ENCODE measurements around the gene PLEKHA6.

The PLEKHA6 gene

DNA sequence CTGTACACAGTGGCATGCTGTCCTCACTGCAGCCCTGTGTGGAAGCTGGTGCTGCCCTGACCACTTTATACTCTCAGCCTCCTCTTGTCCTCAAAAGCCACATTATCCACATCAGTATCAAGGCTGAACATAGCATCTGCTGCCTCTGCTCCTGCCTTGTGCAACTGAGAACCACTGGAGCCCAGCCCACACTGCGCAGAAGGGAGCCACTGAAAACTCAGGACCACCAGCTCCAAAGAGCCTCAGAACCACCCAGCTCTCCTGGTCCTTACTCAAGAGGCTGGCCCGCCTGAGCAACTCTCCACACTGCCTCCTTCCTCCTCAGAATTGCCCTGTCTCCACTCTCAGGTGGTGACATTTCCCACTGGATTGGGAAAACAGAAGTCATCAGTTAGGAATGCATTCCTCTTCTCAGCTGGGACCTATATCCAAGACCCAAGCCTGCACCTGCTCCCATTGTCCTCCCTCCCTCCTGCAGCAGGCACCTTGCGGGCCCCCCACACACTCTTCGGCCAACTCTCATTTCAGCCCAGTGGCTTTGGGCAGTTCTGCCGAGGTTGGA lies 156.4 kb downstream of the PLEKHA6 start:
- DNase-seq, result no peak

DNA sequence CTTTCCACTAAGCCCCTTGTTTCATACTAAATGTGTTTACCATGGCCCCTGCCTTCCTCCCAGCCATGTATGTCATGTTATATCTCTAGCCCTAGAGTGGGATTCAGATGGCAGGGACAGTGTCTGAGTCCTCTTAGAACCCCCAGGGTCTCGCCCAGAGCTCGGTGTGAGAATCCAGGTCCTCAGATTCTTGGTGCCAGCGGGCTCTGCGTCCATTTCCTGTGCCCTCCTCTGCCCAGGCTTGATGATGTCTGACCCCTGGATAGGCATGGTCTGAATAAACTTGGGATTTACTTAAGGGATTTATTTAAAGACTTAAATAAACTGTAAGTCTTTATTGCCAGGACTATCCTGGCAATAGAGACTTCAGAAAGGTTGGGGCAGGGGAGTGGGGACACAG lies 157.2 kb downstream of the PLEKHA6 start:
- DNase-seq, result no peak

DNA sequence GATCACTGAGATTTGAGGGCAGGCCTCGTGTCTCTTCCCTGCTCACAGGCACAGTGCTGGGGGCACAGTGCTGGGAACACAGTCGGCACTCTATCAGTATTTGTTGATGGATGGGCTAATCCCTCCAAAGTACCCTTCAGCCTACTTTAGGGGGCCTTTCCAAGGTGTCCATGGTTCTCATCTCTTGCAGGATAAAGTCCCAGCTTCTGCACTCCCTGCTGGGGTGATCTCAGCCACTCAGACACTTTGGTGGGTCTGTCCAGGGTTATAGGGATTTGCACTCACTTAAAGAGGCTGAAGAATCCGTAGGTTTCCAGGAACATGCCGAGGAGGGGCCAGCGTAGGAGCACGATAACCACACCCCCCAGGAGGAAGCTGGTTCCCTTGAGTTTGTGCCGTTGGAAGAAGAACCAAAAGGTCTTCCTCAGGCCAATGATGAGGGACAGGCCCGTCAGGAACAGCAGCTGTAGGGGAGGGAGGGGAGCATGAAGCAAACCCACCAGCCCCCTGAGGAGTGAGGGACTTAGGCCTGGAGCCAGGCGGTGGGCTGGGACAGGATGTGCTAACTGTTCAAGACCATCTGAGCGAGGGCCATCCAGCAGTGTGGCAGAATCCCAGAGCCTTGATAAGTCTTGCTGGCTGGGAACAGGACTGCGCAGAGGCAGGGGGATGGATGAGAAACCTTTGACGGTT lies 158.2 kb downstream of the PLEKHA6 start:
- DNase-seq, result no peak

DNA sequence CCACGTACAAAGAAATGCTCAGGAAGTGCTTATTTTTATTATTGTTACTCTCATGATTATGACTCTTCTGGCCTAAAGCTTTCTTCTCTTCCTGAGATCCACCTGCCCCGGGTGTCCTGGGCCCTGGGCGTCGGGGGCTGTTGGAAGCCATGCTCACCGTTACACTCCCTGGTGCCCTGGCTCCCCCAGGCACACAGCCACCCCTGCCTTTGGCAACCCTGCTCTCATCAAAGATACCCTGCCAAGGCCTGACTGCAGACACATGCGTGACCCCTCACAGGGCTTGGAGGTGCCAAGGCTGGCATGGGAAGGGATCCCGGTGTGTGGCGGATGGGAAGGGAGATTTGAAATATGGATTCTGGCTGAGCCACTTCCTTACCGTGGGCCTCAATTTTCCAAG lies 160.2 kb downstream of the PLEKHA6 start:
- no peak for DNase-seq

DNA sequence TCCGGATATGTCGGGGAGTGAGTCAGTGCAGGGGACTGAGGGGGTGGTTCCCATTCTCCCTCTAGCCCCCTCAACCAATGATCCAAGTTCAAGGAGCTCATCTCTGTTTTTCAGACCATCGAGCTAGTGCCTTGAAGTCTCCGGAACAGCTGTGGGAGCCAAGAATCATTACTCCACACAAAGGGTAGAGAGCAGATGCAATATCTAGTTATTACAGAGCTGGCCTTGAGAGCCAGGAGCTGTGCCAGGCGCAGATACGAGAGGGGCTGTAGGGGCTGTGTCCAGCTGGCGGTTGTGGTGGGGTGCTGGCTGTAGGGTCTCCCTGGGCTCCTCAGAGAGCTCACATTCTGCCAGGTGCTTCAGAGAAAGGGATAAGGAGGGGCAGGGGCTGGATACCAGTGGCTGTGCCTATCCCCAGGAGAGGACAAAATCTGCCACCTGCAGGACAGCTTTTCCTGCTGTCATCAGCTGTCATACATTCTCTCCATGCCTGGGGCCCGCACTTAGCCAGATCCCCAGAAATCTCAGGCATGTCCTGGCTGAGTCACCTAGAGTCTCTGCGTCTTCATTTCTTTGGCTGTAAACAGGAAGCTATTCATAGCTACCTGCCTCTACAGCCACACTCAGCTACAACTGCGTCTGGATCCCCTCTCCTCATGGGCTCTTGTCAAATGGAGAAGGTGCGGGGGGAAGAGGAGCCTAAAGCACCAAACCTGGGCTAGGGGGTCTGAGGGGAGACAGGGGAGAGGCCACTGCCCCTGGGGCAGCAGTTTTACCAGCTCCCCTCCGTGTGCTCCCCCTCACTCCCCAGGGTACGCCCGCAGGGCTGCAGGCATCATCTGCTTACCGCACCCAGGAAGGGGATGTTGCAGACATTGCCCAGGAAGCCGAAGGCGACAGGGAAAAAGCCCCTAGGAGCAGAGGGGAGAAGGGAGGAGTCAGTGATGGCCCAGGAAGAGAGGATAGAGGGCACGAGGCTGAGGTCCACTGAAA lies 161.1 kb downstream of the PLEKHA6 start:
- DNase-seq, result no peak

DNA sequence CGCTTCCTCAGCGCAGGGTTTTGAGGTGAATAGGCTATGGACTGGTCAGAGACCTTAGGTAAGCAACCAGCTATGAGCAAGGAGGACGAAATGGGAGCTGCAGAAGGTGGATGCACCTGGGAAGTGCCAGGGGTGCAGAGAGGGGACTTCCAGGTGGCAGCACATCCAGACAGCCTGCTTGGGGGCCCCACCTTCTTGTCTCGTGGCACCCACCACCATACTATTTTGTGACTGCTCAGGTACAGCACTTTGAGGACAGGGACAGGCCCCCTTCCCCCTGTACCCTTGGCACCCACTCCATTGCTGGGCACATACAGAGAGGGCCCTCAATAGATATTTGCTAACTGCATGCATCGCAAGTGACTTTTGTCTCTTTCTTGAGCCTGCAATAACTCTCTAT lies 162.7 kb downstream of the PLEKHA6 start:
- DNase-seq, result no peak

DNA sequence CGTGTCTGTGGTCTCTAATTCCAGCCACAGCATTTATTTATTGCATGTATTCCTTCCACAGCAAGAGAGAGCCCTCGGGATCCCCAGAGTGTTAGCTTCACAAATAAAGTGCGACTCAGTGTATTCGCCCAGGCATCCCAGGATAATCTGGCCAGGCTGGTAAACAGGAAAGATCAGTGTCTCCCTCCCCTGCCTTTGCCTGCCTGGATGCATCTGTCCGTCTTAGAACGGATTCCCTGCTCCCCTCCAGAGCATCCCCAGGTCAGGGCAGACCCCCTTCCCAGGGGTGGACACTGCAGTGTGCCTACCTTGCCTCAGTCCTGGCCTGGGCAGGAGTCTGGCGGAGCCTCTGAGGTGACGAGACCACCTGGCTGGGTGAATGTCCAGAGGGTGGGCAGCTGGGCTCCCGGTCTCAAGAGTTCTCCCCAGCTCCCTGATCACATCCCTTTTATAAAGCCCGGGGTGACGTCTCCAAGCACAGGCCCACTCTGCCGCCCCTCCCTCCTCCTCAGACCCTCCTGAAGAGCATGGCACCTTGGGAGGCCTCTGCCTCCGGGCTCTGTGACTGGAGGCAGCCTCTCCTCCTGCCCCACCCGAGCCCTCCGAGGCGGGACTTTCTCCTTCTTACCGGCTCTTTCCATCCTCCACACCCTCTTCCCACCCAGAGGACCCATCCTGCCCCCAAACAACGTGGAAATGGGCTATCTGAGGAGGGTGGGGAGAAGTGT lies 163.5 kb downstream of the PLEKHA6 start, which contains the start of gene KISS1:
TSS of gene KISS1 (minus strand) at position 424 of the 728 bp plus-strand sequence. CDS start 3,615 bp downstream, outside the sequence.
- DNase-seq, result no peak

DNA sequence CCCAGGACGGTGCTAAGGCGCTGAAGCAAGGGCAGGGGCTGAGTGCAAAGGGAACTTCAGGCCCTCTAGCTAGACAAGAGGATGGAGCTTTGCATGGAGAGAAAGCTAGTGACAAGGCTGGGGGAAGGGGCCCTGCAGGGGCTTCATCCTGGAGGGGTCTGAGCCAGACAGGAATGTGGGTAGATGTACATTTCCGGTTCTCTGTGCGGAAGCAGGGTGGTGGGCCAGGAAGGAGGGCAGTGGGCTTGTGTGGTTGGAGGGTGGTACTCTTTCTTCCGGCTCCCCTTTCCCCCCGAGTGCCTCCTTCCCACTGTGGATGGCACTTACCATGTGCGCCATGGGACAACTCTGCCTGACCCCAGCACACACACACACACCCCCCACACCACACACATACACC lies 165.0 kb downstream of the PLEKHA6 start:
- DNase-seq, result no peak

DNA sequence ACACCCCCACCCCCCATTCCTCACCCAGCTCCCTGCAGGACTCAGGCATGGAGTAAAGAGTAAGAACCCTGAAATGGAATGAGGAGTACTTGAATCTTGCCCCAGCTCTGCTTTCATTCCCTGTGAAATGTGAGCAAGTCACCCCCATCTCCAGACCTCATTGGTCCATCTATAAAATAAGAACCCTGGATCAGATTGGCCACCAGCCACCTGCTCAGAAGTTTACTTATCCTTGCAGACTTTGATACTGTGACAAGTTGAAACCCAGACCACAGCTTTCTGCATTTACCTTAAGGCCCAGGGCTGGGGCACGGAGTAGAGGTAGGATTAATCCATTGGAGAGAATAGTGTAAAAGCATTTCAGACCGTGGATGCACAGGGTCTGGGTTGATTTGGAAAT lies 165.6 kb downstream of the PLEKHA6 start:
- no peak for DNase-seq

DNA sequence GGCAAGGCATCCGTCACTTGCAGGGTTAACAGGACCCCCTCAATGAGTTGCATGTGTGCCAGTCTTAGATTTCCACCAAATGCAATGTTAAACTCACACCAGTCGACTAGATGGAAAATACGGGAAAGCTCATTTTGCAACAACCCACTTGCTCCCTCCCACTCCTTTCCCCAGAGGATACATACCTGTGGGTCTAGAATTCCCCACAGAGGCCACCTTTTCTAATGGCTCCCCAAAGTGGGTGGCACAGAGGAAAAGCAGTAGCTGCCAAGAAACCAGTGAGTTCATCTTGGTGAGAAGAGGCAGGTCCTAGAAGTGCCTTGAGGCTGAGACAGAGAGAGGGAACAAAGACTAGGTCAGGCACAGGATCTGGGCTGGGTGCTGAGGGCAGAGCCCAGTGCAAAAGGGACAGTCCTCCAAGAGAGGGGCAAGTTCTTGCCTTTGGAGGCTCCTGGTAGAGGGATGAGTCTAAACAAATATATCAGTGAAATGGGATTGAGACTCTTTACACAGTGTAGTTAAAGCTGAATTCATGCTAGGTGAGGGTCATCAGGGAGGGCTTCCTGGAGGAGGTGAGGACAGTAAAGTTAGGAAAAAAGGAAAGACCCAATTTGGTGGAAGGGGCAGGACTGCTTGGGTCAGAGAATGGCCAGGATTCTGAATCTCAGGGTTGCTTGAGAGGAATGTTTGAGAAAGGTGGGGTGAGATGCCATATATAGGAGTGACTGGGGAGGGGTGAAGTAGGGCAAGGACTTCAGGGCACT lies 167.0 kb downstream of the PLEKHA6 start:
- no peak for DNase-seq

DNA sequence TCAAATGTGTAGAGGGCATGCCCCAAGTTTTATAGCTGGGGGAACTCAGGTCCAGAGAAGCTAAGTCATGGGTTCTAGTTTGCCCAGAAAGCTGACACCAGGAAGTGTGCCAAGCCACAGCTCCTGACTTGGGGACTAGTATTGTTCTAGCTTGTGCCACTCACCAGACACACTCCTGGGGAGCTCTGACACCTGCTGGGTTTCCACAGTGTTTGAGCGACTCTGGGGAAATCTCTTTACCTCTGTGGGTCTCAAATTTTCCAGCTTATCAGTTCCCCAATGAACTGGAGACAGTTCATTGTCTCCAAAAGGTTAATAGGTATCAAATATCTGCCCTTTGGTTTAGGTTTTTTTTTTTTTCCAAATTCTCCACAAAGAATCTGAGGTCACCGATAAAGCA lies 167.7 kb downstream of the PLEKHA6 start:
- DNase-seq, result no peak

DNA sequence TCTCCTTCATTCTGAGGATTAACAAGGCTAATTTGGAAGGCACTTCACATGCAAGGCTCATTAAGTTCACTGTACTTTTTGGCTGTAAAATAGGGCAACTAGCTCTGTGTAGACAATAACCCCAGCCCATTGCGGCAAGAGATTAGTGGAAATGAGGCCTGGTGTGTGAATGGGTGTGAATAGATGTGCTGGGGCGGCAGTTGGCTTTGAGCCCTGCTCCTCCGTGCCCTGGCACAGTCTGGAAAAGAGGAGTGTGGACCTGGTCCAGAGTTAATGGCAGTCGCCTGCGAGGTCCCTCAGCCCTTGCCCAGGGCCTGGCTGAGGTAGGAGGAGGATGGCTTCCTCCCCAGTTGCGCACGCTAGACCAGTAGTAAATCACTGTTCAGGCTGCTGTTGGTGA lies 168.3 kb downstream of the PLEKHA6 start:
- no peak for DNase-seq

DNA sequence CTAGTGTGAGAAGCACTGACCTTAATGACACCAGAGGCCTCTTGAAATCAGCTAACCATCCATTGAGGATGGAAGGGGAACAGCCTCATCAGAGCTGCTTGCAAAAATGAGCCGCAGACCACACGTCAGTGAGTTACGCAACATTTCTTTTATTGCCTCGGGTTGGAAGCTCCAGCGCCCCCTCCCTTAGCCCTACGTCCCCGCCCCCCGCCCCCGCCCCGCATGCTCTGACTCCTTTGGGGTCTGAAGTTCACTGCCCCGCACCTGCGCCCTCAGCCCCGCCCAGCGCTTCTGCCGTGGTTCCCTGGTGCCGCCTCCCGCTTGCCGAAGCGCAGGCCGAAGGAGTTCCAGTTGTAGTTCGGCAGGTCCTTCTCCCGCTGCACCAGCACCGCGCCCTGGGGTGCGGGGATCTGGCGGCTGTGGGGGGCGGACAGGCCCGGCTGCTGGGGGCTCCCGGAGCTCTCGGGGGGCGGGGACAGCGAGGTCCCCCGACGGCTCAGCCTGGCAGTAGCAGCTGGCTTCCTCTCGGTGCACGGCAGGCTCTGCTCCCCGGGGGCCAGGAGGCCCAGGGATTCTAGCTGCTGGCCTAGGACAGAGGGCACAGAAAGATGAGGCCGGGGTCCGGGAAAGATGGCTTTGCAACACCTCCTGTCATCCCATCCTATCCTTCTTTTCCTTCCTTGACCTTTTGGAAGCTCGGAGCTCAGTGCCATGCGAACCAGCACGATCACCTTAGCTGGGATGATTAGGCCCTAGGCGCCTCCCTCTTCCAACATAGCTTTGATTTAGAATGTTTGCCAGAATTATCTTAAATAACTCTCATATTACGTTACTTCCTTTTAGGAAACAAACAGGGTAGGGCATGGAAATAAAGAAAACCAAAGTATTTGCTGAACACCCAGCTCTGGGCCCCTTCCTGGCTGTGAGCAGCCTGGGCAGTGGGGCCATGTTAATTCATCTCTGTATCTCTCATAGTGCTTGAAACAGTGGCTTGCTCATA lies 169.2 kb downstream of the PLEKHA6 start:
- no peak for DNase-seq

DNA sequence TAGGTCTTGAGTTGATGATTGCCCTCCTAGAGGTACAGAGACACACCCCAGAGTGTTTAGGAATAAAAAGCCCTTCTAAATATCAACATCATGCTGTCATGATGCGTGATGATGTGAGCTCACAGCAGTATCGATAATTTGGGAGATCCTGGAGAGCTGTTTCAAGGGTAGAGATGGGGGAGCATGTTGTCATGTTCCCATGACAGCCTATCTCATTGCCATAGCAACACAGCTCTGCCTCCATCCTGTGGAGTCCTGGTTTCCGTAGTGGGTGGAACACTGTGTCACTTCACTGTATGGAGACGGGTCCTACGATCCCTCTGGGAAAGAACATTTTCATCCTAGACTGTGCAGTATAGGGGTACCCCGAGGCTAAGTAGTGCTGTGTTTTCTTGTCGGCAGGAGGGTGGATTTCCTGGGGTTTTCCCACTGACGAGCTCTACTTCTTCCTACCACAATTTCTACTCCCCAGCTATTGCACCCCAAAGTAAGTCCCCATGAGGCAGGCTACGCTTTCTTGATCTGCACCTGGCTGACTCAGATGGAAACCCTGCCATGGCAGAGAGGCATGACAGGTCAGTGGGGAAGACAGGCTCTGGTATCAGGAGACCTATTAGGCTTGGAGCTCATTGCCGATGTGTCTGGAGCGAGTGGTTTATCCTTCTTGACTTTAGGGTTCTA lies 170.6 kb downstream of the PLEKHA6 start:
- DNase-seq, result no peak

DNA sequence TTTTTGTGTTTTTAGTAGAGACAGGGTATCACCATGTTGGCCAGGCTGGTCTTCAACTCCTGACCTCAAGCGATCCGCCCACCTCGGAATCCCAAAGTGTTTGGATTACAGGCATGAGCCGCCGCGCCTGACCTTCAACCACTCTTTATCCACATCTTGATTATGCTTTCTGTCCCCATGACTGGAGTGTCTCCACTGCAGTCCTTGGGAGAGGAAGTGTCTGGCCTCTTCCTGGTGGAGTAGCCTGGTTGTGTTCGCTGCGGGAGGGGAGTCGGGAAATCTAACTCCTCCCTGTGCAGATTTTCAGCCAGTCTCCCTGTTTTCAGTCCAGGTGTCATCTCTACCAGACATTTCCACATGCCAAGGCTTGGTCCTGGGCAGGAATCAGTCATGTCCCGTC lies 173.1 kb downstream of the PLEKHA6 start:
- no peak for DNase-seq

DNA sequence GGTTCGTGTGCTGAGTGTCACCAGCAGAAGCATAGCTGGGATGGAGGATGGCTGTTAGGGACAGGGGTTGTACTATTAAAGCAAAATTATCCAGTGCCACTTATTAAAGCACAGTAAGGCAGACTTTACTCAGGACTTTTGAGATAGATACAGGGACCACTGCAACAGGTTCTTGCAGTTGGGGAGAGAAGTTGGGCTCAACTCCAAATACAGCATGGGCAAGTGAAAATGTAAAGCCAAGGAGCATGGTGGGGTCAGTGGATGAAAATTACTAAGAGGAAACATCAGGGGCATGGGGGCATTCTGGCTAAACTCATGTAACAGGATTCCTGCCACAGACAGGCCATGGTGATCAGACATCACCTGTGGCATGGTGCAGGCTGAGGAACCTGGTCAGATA lies 178.6 kb downstream of the PLEKHA6 start:
- no peak for DNase-seq

DNA sequence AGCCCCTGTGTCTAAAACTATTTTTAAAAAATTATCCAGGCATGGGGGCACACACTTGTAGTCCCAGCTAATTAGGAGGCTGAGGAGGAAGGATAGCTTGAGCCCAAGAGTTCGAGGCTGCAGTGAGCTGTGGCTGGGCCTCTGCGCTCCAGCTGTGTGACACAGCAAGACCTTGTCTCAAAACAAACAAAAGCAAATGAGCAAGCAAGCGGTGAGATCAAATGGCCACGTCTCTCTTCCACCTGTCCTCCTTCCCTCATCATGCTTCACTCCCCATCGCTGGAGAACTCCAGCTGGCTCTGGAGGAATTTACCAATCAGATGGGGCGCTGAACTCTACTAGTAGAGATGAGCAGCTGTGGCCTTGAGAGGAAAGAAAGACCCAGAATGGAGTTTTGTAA lies 179.6 kb downstream of the PLEKHA6 start:
- no peak for DNase-seq

DNA sequence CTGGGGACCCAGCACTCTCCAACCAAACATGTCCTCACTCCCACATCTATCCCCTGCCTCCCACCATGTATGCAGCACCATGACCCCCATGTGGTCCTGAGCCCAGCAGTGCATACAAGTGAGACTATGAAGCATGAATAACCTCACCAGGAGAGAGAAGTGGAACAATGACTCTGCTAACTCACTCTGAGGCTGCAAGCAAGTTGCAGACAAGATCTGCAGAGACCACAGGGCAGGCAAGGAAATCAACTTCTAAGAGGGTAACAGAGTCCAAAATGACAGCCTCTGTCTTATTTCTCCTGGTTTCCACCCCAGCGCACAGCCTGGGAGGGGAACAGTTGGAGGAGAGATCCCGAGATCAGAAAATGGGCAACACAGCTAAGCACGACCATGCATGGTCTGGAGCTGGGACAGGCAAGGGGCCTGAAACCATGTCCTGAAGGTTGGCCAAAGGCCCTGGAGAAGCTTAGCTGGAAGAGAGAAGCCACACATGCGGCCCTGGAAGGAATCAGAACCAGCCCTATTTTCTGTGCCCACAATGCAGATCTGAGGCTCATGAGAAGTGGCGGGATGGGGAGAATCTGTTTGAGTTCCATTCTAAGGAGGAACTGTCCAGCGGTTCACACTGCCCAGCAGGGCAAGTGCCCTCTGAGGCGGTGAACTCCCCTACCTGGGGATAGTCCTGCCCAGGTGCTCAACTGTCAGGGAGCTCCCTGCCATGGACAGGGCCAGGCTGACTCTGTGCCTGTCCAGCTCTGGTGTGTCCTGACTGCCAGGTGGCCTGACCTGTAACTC lies 181.0 kb downstream of the PLEKHA6 start:
- no peak for DNase-seq

DNA sequence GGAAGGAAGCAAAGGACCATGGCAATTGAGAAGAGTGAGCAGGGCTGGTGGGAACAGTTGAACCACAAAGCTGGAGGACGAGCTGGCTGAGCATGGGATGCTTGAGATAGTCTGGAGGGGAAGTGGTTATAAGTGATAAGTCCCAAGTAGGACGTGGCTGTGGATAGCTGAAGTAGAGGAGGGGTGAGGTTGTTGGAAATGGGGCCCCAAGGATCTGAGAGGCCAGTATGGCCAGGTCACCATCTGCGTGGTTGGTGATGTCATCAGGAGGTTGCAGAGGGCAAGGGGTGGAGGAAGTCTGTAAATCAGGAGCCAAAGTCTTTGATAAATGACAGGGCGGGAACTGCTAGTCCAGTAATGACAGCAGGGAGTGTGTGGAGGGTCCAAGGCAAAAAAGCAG lies 182.6 kb downstream of the PLEKHA6 start:
- no peak for DNase-seq
